ENCODE results near the gene CDH2. TPM values are rescaled to one million over a fixed set of nuclear protein-coding genes. Genes with fewer than 3 reads are reported as not detected.

The CDH2 gene
- total and polyA plus RNA-seq, 2 experiments from 2014 or later: 103 to 165 TPM

DNA sequence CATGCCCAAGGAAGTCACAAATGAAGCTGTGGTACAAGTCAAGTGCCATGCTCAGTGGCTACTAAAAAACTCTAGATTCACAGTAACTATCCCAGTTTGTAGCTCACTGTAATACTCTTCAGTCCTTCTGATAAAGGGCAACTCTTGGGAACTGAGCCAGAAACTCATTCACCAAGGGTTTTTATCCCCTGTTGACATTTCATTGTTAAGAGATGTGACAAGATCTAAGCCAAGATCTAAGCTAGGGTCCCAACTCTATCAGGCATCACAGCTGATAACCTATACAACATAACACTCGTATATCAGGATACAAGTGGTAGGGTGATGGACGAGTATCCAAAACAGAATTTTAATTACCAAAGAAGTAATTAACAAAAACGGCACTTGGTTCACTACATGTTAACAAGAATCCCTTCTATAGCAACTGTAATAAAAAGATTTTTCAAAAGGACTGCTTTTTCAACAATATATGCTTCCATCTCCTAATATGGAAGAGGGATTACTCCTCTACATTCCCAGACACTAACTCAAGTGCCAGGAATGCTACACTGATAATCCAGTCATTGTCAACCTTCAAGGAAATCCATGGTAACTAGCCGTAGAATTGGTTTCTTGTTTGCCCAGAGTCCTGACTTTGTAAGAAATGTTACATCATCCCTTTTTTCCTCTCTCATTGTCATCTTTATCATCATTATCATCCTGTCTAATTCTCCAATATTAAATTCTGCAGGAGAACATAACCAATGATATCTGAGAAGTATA is 111.7 kb downstream of the CDH2 start:
- WGBS, 2 experiments (ENCODE audit: low coverage in 1 of 2, low lambda C conversion rate in 2 of 2, missing lambda C conversion rate in 2 of 2): 50 to 51% methylated on average over 4 of the region's 4 CpGs

GRCh38 chr18:28063926-28064325 is 113.0 kb downstream of the CDH2 start:
- H4K20me1 ChIP-seq (ENCODE audit: insufficient read depth): no peaks in the 10 kb centered on the region
- H3K4me2 ChIP-seq (ENCODE audit: unreplicated experiment): peak overlapping the region; percentile 63
- 0 out of 2 replicates have a peak overlapping the region, but pooled peaks have one; percentile 3 for H2AFZ ChIP-seq
- H3K9ac ChIP-seq: peak overlapping the region; percentile 70
- H3K4me3 ChIP-seq: no peak overlapping the region
- TF ChIP-seq EZH2phosphoT487 (IDR thresholded peaks at IDR 0.05; ENCODE audit: insufficient read depth, low read depth) (no peak), EZH2 (IDR thresholded peaks at IDR 0.05; ENCODE audit: insufficient read depth, poor library complexity, severe bottlenecking) (no peak)
- no peaks in the 10 kb centered on the region for H3K27me3 ChIP-seq (replicated peaks; ENCODE audit: insufficient read depth)
- no peaks in the 10 kb centered on the region for H3K9me3 ChIP-seq (ENCODE audit: low read depth)
- H3K36me3 ChIP-seq (ENCODE audit: low read depth): no peaks in the 10 kb centered on the region
- H3K27ac ChIP-seq: peak overlapping the region; percentile 95
- no peak for DNase-seq
- in situ Hi-C loops (cut with MboI): no loop called here
- H3F3A ChIP-seq (ENCODE audit: insufficient read depth): peaks cover 75% of the 10 kb centered on the region
- no peaks in the 10 kb centered on the region for H3K9me2 ChIP-seq (ENCODE audit: insufficient read depth)
- H3K4me1 ChIP-seq (ENCODE audit: insufficient read depth): peaks cover 68% of the 10 kb centered on the region
- 24 to 33% methylated on average over 2 of the region's 2 CpGs for WGBS, 2 experiments (ENCODE audit: low coverage in 1 of 2, low lambda C conversion rate in 2 of 2, missing lambda C conversion rate in 2 of 2)
- H3K79me2 ChIP-seq (ENCODE audit: insufficient read depth): peaks cover 82% of the 10 kb centered on the region

More for the DNA sequence above, 111.7 kb downstream of the CDH2 start:
- in situ Hi-C loops (cut with MboI): no loop called here
- peak; percentile 94 for DNase-seq
- no peak overlapping the region for H2AFZ ChIP-seq
- peak overlapping the region; percentile 95 for H3K27ac ChIP-seq
- TF ChIP-seq EZH2phosphoT487 (IDR thresholded peaks at IDR 0.05; ENCODE audit: insufficient read depth, low read depth) (no peak), EZH2 (IDR thresholded peaks at IDR 0.05; ENCODE audit: insufficient read depth, poor library complexity, severe bottlenecking) (no peak)
- no peaks in the 10 kb centered on the region for H3K9me3 ChIP-seq (ENCODE audit: low read depth)
- H3K27me3 ChIP-seq (replicated peaks; ENCODE audit: insufficient read depth): no peaks in the 10 kb centered on the region
- H3K4me3 ChIP-seq: peak overlapping the region; percentile 15; the same call in 1 of the 2 replicates
- peak overlapping the region; percentile 69 for H3K4me2 ChIP-seq (ENCODE audit: unreplicated experiment)
- peaks cover 56% of the 10 kb centered on the region for H3K4me1 ChIP-seq (ENCODE audit: insufficient read depth)
- peak overlapping the region; percentile 63 for H3K9ac ChIP-seq
- no peaks in the 10 kb centered on the region for H4K20me1 ChIP-seq (ENCODE audit: insufficient read depth)
- peaks cover 71% of the 10 kb centered on the region for H3F3A ChIP-seq (ENCODE audit: insufficient read depth)
- peaks cover 82% of the 10 kb centered on the region for H3K79me2 ChIP-seq (ENCODE audit: insufficient read depth)
- no peaks in the 10 kb centered on the region for H3K9me2 ChIP-seq (ENCODE audit: insufficient read depth)
- H3K36me3 ChIP-seq (ENCODE audit: low read depth): no peaks in the 10 kb centered on the region

GRCh38 chr18:28063271-28063761 is 113.6 kb downstream of the CDH2 start:
- H3K27me3 ChIP-seq (replicated peaks; ENCODE audit: insufficient read depth): no peaks in the 10 kb centered on the region
- peak overlapping the region; percentile 31 for H3K4me3 ChIP-seq
- peaks cover 82% of the 10 kb centered on the region for H3K79me2 ChIP-seq (ENCODE audit: insufficient read depth)
- H3K9me3 ChIP-seq (ENCODE audit: low read depth): no peaks in the 10 kb centered on the region
- no peaks in the 10 kb centered on the region for H3K9me2 ChIP-seq (ENCODE audit: insufficient read depth)
- H3K4me2 ChIP-seq (ENCODE audit: unreplicated experiment): peak overlapping the region; percentile 63
- WGBS, 2 experiments (ENCODE audit: low coverage in 1 of 2, low lambda C conversion rate in 2 of 2, missing lambda C conversion rate in 2 of 2): 1 to 5% methylated on average over 2 of the region's 2 CpGs
- peak overlapping the region; percentile 95 for H3K27ac ChIP-seq
- TF ChIP-seq EZH2 (IDR thresholded peaks at IDR 0.05; ENCODE audit: insufficient read depth, poor library complexity, severe bottlenecking) (no peak), EZH2phosphoT487 (IDR thresholded peaks at IDR 0.05; ENCODE audit: insufficient read depth, low read depth) (no peak)
- H3K4me1 ChIP-seq (ENCODE audit: insufficient read depth): peaks cover 73% of the 10 kb centered on the region
- H3F3A ChIP-seq (ENCODE audit: insufficient read depth): peaks cover 78% of the 10 kb centered on the region
- peak; percentile 75 for DNase-seq
- H3K36me3 ChIP-seq (ENCODE audit: low read depth): no peaks in the 10 kb centered on the region
- in situ Hi-C loops (cut with MboI): no loop called here
- no peaks in the 10 kb centered on the region for H4K20me1 ChIP-seq (ENCODE audit: insufficient read depth)
- 0 out of 2 replicates have a peak overlapping the region, but pooled peaks have one; percentile 3 for H2AFZ ChIP-seq
- peak overlapping the region; percentile 70 for H3K9ac ChIP-seq

DNA sequence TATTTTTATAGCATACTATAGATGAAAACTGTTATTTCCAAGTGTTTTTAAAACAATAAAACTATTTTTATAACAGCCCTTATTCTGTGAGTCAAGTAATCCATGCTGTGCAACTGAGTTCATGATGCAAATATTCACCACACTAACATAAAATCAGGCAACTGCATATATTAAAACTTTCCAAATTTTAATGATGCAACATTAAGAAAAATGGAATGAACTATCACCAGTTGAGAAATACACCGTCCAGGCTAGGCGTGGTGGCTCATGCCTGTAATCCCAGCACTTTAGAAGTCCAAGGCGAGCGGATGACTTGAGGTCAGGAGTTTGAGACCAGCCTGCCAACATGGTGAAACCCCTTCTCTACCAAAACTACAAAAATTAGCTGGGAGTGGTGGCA is 114.5 kb downstream of the CDH2 start:
- H3K79me2 ChIP-seq (ENCODE audit: insufficient read depth): peaks cover 81% of the 10 kb centered on the region
- peak overlapping the region; percentile 31; the same call in 1 of the 2 replicates for H3K4me3 ChIP-seq
- 34 to 49% methylated on average over 4 of the region's 4 CpGs for WGBS, 2 experiments (ENCODE audit: low coverage in 1 of 2, low lambda C conversion rate in 2 of 2, missing lambda C conversion rate in 2 of 2)
- H3K9me2 ChIP-seq (ENCODE audit: insufficient read depth): no peaks in the 10 kb centered on the region
- peak overlapping the region; percentile 63 for H3K4me2 ChIP-seq (ENCODE audit: unreplicated experiment)
- no peaks in the 10 kb centered on the region for H3K9me3 ChIP-seq (ENCODE audit: low read depth)
- TF ChIP-seq EZH2phosphoT487 (IDR thresholded peaks at IDR 0.05; ENCODE audit: insufficient read depth, low read depth): no peak
- TF ChIP-seq EZH2 (IDR thresholded peaks at IDR 0.05; ENCODE audit: insufficient read depth, poor library complexity, severe bottlenecking): no peak
- H2AFZ ChIP-seq: no peak overlapping the region
- H3K4me1 ChIP-seq (ENCODE audit: insufficient read depth): peaks cover 73% of the 10 kb centered on the region
- H3F3A ChIP-seq (ENCODE audit: insufficient read depth): peaks cover 72% of the 10 kb centered on the region
- no peaks in the 10 kb centered on the region for H3K36me3 ChIP-seq (ENCODE audit: low read depth)
- no peaks in the 10 kb centered on the region for H4K20me1 ChIP-seq (ENCODE audit: insufficient read depth)
- H3K27me3 ChIP-seq (replicated peaks; ENCODE audit: insufficient read depth): no peaks in the 10 kb centered on the region
- H3K27ac ChIP-seq: peak overlapping the region; percentile 95
- H3K9ac ChIP-seq: peak overlapping the region; percentile 70
- in situ Hi-C loops (cut with MboI): no loop called here
- DNase-seq: peak; percentile 78
